GM12875 (cell line): ENCODE measurements around the gene MAPK1.
"Not testable (repeated sequence)": the region's sequence is repeated elsewhere in the genome, so short reads cannot be mapped to it uniquely, and the experiment has no call there.

Experiments used
- H3K4me3 ChIP-seq: one replicate; pipeline ENCODE4 v1.5.1; 2011; ENCODE audit warnings: low read depth, low read length, control low read depth
- CTCF ChIP-seq: IDR thresholded peaks from 2 replicates; pipeline ENCODE4 v1.5.1; 2011; ENCODE audit warnings: low read depth, mild to moderate bottlenecking, control low read depth, inconsistent platforms, low read length, moderate library complexity, borderline replicate concordance; ENCODE audit not compliant: insufficient read depth

Gene MAPK1

DNA sequence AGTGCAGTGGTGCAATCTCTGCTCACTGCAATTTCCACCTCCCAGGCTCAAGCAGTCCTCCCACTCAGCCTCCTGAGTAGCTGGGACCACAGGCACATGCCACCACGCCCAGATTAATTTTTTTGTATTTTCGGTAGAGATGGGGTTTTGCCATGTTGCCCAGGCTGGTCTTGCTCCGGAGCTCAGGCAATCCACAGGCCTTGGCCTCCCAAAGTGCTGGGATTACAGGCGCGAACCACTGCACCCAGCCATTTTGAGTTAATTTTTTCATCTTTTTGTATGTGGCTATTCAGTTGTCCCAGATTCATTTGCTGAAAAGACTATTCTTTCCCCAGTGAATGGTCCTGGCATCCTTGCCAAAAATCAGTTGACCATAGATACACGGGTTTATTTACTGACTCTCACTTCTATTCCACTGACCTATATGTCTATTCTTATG lies 63.6 kb downstream of the MAPK1 start:
- TF ChIP-seq CTCF = no peak
- no peak overlapping the region for H3K4me3 ChIP-seq

- H3K4me3 ChIP-seq = no peak overlapping the region
- TF ChIP-seq CTCF = no peak
Observed at GRCh38 chr22:21802673-21803072, 64.8 kb downstream of the MAPK1 start.

- no peak overlapping the region for H3K4me3 ChIP-seq
- no peak for TF ChIP-seq CTCF
Observed at GRCh38 chr22:21802056-21802455, 65.4 kb downstream of the MAPK1 start.

- not testable (repeated sequence) for H3K4me3 ChIP-seq
Observed at GRCh38 chr22:21801304-21801644, 66.2 kb downstream of the MAPK1 start.

- H3K4me3 ChIP-seq = no peak overlapping the region
- TF ChIP-seq CTCF = no peak
Observed at GRCh38 chr22:21800552-21801303, 66.7 kb downstream of the MAPK1 start.

DNA sequence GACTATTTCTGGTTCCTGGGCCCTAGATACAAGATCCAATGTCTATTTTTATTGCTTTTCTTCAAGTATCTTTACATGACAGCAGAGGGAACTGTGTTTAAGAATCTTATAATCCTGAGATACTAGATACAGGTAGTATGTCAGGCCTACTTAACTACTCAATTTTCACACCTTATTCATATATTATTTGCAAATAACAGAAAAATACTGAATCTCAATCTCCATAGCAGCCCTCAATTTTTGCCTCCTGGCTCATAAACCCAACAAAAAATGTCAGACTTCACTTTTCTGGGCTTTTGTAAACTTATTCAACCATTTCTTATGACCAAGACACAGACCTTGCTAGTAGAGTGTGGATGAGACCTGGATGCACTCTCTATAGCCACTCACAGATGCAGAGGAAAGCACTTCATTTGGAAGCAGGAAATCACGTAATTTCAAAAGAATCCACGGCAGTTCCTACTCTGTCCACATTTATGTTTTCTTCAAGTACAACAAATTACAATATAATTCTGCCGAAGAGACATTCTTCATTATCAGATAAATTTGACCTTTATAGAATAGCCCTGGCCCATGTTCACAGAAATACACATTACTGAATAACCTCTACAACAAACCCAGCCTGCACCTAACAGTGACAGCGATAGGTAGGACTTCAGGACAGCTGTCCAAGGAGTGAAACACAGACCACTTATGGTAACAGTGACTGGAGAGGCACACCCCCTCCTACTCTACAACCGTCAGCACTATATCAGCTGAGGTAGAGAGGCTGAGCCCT lies 69.8 kb downstream of the MAPK1 start:
- H3K4me3 ChIP-seq = no peak overlapping the region
- no peak for TF ChIP-seq CTCF

GRCh38 chr22:21796863-21797262 lies 70.6 kb downstream of the MAPK1 start:
- TF ChIP-seq CTCF = no peak
- no peak overlapping the region for H3K4me3 ChIP-seq
